ENCODE results near the gene NEURL2.

The NEURL2 gene

DNA sequence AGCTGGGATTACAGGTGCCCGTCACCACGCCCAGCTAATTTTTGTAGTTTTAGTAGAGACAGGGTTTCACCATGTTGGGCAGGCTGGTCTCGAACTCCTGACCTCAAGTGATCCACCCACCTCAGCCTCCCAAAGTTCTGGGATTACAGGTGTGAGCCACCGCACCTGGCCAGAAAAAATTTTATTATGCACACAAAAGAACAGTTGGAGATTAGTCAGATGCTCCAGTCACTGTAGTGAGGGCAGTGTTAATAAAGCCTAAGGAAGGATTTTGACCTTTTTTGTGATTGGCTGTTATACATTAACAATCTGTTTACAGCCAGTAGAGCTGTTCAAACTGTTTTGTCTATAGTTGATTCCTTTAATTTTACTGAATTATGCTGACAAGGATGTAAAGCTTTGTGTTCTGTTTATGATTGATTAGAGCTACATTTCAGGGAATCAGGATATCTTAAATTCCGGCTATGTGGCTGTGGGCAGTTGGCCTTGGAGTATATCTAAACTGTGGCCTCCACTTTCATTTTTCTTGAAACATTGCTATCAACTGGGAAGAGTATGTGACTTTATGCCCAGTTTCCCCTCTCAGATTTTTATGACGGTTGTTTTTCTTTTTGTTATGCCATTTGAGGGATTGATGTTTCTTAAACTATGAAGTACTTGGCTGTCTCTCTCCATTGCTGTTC, 23.7 kb downstream of the NEURL2 start:
- no peak for DNase-seq

DNA sequence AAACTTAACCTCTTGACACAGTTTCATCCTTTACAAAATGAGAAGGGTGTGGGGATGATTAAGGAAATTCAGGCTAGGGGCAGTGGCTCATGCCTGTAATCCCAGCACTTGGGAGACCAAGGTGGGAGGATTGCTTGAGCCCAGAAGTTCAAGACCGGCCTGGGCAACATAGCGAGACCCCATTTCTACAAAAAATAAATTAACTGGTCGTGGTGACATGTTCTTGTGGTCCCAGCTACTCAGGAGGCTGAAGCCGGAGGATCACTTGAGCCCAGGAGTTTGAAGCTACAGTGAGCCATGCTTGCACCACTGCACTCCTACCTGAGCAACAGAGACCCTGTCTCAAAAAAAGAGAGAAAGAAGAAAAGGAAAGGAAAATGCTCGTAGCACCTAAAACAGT, 24.6 kb downstream of the NEURL2 start:
- no peak for DNase-seq

DNA sequence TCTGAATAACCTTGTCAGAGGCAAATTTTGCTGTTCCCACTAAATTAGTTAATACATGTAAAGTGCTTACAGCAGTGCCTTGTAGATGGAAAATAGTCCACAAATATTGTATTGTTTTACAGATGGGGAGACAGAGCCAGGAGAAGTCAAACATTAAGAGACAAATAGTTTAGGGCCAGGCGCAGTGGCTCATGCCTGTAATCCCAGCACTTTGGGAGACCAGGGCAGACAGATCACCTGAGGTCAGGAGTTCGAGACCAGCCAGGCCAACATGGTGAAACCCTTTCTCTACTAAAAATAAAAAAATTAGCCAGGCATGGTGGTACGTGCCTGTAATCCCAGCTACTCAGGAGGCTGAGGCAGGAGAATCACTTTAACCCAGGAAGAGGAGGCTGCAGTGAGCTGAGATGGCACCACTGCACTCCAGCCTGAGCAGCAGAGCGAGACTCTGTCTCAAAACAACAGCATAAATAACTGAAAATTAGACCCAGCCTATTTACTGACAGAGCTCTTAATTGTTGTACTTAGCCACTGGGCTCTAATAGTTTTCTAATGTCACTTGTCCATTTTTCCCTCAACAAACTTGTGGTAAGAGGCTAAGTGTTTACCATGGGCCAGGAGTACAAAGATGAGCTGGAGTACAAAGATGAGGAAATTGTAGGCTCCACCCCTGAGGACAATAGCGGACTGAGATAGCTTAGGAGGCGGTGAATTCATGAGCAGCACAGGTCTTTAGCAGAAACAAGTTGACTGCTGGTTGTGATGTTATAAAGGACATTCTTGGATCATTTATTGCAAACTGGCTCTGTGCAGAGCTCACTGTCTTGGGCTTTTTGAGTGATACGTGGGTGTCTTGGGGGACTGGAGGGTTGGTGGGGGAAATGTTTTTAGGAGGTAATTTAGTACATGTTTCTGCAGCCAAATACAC, 27.2 kb downstream of the NEURL2 start:
- DNase-seq, result no peak

DNA sequence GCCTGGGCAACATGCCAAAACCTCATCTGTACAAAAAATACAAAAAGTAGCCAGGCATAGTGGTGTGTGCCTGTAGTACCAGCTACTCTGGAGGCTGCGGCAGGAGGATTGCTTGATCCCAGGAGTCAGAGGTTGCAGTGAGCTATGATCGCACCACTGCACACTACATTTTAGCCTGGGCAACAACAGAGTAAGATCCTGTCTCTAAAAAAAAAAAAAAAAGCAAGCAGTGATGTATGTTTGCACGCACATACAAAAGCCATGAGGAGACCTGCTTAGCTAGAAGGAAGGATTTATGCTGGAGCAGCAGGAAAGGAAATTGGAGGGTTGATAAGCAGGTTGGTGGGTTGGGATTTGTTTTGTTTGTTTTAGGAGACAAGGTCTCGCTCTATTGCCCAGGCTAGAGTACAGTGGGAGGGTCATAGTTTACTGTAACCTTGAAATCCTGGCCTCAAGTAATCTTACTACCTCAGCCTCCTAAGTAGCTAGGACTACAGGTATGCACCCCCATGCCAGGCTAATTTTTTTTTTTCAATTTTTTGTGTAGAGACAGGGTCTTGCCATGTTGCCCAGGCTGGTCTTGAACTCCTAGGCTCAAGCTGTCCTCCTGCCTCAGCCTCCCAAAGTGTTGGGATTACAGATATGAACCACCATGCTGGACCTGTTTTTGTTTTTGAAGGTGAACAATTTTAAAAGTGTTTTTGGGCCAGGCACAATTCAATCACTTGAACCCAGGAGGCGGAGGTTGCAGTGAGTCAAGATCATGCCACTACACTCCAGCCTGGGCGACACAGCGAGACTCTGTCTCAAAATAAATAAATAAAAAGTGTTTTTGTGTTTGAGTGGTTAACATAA, 29.6 kb downstream of the NEURL2 start:
- DNase-seq, result no peak

DNA sequence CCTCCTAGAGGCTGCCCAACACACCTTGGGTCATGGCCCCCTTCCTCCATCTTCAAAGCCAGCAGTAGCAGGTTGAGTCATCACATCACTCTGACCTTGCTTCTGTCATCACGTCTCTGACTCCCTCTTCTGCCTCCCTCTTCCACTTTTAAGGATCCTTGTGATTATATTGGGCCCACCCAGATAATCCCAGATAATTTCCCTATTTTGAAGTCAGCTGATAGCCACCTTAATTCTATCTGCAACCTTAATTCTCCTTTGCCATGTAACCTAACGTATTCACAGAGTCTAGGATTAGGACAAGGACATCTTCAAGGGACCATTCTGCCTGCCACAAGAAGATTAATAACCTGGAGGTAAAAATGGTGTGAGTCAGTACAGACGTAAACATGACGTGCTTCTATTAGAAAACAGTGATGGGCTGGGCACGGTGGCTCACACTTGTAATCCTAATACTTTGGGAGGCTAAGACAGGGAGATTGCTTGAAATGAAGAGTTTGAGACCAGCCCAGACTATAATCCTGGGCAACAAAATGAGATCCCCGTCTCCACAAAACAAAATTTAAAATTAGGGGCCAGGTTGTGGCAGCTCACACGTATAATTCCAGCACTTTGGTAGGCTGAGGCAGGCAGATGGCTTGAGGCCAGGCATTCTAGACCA, 30.3 kb downstream of the NEURL2 start:
- DNase-seq, result no peak

DNA sequence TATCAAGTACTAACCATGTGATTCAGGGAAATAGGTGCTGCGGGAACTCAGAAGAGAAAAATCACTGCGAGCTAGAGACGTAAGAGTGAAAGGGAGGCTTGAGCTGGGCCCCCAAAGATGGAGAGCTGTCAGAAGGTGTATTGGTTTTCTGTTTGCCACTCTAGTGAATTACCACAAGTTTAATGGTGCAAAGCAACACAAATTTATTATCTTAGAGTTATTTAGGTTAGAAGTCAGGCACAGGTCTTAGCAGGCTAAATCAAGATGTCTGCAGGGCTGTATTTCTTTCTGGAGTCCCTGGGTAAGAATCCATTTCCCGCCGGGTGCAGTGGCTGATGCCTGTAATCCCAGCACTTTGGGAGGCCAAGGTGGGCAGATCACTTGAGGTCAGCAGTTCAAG, 31.1 kb downstream of the NEURL2 start:
- DNase-seq, result no peak

DNA sequence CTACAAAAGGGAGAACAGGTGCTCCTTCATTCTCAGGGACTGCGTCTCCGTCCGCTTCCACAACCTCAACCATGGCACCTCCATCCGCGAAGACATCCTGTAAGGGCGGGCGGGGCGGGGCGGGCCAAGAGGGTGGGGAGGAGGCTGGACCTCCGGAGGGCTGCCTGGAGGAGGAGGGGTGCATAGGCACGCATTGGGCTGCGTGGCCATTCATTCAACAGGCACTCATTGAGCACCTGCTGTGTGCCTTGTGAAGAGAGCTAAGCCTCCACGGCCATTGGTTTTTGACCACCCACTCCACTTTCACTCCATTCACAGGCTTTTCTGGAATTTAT, 33.2 kb downstream of the NEURL2 start:
- DNase-seq, result no peak

DNA sequence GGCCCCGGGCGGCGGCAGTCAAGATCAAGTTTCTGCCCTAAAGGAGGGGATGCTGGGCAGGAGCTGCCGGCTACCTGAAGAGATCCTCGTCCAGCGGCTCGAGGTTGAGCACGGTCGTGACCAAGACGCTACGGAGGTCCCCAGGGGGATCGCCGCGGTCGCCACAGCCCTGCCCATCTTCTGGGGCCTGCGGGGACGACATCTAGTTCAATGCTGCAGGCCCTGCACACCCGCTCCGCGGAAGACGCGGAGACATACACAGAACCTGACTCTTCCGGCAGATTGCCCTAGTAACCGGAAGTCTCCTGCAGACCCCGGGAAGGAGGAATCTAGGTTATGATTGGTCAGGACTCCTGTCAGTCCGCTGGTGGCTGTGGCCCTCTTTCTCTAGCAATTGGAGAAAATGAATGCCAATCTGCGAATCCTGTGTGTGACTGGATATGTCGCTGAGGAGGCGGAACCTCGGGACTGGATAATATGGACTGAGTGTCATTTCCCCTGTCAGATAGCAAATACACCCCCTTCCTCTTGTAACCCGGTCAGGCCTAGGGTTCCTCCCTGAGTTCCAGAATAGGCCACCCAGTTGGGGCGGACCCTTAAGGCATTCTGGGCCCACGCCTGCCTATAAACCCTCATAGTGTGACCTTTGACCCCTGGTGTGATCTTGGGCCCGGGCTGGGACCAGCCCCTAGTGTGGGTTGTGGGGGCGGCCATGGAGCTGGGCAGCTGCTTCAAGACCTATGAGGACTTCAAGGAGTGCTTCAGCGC, 33.7 kb downstream of the NEURL2 start, which contains the start of the genes ACOT8 and ZSWIM3:
Gene ACOT8 (minus strand): TSS at position 279 of the 768 bp plus-strand sequence. CDS start 77 bp downstream, at position 202.
Gene ZSWIM3 (plus strand): TSS at position 501 of the 768 bp plus-strand sequence. CDS start 212 bp downstream, at position 713.
- DNase-seq, result peak; percentile 90

DNA sequence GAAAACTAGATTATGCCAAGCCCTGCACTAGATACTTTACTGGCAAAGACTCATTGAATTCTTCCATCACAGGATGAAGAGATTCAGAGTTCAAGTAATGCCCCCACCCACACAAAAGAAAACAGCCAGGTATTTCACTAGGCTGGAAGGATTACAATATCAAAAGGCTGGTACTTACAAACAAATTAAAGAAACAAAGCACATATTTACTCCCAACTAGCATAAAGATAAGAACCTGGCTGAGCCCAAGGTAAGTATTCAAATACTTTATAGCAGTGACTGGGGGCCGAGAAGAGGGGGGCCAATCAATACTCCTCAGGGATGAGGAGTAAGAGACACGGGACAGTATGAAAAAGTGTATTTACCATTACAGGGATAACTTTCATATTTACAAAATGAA, 37.5 kb downstream of the NEURL2 start:
- DNase-seq, result no peak

DNA sequence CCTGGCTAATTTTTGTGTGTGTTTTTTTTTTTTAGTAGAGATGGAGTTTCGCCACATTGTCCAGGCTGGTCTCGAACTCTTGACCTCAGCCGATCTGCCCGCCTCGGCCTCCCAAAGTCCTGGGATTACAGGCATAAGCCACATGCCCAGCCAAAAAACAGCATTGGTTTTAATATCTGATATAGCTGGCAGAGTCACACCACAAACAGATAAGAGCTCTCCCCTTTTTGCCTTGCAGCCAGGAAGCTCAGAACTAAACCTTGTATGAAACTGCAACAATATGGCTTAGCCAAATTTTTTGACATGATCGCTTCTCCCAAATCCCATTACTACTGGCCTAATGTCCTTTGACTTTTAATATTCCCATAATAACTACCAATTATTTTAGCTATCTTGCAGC, 38.7 kb downstream of the NEURL2 start:
- no peak for DNase-seq

DNA sequence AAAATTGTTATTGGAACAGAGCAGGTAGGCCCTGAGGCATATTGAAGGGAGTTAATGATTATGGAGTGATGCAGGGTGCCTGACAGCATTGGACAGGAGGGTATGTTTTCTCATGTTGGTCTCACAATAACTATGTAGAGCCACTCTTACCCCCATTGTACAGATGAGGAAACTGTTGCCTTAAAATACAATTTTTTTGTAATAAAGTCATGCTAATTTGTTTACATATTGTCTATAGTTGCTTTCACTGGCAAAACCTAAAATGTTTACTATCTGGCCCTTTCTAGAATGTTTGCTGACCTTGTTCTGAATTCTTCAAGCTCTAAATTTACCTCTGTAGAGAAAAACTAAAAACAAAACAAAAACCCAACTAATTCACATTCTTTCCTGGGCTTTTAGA, 39.5 kb downstream of the NEURL2 start:
- DNase-seq, result no peak

DNA sequence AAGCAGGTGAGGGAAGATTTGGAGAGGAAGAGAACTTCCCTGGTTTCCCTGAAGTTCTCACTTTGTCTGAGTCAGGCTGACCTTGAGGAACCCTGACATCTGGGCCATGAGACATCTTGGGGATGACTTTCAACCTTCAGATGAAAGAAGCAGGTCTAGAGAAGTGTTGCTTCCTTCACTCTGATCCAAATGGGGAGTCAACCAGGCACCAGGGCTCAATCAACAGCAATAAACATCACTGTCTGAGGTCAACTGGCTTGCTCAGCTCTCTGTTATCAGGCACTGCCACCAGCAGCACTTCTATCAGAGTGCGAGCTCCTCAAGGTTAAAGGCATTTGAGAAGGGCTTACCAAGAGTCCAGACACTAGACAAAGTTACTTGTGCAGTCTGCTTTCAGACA, 40.1 kb downstream of the NEURL2 start:
- DNase-seq, result no peak

DNA sequence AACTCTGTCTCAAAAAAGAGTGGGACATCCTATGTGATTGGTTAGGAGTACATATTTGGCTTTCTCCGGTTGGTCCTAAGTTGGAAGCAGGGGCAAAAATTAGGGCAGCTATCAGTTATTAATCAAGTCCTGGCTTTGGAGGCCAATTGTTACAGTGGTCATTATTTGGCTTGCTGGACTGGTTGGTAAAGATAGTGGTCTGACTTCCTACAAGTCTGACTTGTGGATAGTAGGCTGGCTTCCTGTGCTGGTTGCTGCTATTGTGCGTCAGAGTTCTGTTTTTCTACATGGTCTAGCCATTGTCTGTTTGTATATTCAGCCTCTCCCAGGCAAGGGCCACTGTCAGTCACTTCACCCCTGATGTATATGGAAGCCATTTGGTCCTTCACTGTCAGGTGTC, 40.8 kb downstream of the NEURL2 start:
- DNase-seq, result no peak

DNA sequence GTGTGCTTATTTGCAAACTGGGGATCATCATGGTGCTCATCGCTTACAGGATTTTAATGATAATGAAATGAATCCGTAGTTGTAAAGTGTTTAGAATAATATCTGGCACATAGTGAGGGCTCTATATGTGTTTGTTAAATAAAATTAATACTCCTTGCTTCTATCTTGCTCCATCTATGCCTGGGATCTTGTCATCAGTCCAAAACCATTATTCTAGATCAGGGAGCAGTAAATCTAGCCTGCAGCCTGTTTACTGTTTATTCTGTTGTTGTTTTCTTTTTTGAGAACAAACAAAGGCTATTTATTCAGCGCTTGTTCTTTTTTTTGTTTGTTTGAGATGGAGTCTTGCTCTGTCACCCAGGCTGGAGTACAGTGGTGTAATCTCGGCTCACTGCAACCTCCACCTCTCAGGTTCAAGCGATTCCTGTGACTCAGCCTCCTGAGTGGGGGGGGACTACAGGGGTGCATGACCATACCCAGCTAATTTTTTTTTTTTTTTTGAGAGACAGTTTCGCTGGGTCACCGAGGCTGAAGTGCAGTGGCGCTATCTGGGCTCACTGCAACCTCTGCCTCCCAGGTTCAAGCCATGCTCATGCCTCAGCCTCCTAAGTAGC, 41.9 kb downstream of the NEURL2 start:
- DNase-seq, result no peak

DNA sequence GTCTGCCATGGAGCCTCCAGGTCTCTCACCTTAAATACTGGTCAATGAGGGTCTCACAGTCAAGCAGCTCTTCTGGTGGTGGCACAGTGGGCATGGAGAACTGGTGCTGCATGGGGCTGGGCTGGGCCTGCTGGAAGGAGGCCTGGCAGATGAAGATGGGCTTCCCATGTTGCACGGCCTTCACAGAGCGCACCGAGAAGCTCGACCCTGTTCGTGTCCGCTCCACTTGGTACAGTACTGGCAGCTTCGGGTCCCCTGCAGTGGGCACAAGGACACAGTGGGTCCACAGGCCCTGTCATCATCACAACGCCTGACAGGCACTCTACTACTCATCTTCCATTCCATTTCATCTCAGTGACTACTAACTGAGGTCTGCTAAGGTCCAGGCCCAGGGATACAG, 42.6 kb downstream of the NEURL2 start:
- DNase-seq, result no peak

DNA sequence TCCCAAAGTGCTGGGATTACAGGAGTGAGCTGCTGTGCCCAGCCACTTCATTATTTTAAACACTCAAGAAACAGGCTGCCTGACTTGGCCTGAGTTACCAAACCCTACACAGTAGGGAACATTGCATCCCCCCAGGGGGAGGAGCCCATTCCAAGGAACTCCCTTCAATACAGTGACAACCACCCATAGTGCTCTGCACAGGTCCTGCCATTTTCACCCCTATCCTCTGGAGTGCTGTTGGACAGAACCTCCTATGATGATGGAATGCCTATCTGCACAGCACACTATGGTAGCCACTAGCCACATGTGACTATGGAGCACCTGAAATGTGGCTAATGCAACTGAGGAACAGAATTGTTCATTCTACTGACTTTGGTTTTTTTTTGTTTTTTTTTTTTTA, 45.6 kb downstream of the NEURL2 start:
- no peak for DNase-seq

DNA sequence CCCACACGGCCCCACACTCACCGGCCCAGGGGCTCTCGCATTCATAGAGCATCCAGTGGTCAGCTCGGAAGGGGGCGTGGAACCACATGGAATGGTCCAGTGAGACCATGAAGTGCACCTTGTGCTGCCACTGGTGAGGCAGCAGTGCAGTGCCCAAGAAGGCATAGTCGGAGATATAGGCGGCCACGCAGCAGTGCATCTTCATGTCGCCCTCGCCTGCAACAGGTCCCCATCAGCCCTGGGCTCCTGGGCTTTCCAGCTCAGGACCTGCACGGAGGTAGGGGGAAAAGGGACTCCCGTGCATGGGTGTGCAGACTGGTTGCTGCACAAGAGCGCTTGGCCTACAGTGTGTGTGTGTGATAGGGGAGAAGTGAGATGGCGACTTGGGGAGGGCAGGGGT, 47.5 kb downstream of the NEURL2 start:
- DNase-seq, result no peak

DNA sequence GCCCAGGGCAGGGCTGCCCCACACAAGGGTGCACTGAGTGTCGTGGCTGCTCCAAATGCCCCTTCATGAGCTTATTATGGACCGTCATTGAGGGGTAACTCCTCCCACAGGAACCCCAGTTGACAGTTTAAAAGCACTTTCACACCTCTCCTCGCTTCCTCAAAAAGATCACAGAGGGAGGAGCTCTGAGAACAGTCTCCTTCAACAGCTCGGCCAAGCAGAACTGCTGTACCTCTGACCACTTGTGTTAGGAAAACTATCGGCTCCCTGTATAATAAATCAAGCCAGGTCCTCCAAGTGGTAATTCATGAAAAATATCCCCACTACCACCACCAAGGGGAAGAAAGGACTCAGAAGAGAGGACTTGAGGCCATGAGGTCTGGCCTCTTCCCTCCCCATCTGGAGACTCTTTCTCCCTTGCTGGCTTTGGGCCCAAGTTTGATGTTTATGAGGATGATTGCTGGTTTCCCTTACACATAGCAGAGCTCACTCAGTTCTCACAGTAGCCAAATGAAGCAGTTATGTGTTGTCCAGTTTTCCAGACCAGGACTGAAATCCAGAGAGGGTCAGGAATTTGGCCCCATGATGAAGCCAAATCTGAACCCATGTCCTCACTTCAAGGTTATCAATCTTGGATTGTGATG, 48.7 kb downstream of the NEURL2 start:
- DNase-seq, result no peak

DNA sequence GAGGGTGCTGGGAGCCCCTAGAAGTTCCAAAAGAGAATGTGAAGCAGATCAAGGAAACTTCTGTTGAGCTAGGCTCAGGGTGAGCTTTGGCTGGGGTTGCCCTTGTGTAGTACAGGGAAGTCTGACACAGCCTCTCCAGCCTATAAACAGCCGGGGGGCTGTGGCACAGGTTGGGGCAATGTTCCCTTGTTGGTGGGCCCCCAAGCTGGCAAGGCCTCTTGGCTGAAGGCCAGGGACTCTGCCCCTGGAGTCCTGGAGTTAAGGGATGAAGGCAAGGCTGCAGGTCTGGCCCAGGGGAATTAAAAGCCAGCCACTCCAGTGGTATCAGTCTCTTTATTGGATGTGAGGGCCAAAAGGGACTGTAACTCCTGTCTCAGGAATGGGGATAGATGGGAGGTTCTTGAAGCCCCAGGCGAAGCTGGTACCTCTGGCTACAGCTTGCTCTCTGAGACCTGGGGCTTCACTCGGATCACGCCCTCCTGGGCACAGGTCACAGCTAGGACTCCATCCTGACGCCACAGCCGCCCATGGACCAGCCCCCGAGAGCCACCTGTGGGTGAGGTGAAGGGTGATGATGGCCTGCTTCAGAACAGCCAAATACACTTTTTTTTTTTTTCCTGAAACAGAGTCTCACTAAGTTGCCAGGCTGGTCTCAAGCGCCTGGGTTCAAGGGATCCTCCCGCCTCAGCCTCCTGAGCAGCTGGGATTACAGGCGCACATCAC, 49.4 kb downstream of the NEURL2 start:
- DNase-seq, result no peak

DNA sequence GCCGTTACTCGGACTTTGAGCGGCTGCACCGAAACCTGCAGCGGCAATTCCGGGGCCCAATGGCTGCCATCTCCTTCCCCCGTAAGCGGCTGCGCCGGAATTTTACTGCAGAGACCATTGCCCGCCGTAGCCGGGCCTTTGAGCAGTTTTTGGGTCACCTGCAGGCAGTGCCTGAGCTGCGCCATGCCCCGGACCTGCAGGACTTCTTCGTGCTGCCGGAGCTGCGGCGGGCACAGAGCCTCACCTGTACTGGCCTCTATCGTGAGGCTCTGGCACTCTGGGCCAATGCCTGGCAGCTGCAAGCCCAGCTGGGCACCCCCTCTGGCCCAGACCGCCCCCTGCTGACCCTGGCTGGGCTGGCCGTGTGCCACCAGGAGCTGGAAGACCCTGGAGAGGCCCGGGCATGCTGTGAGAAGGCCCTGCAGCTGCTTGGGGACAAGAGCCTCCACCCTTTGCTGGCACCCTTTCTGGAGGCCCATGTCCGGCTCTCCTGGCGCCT, 50.3 kb downstream of the NEURL2 start:
- no peak for DNase-seq
